HL-60/S4 treated with retinoic acid at 250 ng/mL for 4 days and 3 days (cell line): ENCODE measurements around the gene ZFYVE9.

Source experiments
- in situ Hi-C: fragments of 300-500 bp; cut with MboI; formaldehyde crosslinking; loops from 2 replicates; pipeline ENCODE4 v1.7.0; 2022; ENCODE audit warnings: low sequenced_read_pairs

ZFYVE9 gene

GRCh38 chr1:52240592-52241210, 98.8 kb downstream of the ZFYVE9 start:
- in situ Hi-C loops, result no loop called here

DNA sequence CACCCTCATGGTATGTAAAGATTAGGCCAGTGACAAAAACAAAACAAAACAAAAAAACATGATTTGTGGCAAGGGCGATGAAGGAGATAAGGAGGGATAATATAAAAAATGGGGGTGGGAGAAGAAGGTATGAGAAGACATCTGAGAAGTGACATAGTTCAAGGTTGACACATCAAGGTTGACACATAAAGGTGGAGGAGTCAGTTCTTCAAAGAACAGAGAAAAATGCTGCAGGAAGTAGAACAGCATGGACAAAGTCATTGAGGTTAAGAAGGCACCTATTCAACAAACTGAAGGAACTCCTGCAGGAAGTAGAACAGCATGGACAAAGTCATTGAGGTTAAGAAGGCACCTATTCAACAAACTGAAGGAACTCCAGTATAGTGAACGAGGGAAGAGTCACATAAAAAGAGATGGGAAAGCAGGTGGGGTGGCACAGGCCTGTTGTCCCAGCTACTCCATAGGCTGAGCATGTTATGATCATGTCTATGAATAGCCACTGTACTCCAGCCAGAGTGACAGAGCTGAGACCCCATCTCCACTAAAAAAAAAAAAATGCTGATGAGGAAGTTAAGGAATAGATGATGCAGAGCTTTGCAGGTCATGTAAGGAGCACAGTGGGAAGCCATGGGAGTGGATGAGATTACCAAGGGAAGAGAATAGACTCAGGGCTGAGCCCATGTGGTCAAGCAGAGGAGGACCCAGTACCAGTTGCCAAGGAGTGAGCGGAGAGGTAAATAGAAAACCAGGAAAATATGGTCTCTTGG, 101.5 kb downstream of the ZFYVE9 start:
- in situ Hi-C loops, result no loop called here

DNA sequence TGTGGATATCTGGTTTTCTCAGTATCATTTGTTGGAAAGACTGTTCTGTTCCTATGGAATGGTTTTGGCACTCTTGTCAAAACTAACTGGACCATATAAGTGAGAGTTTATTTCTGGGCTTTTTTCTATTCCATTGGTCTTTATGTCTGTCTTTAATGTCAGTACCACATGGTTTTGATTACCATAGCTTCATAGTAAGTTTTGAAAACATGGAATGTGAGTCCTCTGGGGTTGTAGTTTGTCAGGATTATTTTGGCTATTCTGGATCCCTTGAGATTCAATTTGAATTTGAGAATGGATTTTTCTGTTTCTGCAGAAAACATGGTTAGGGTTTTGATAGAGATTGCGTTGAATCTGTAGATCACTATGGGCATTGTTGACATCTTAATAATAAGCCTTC, 107.9 kb downstream of the ZFYVE9 start:
- in situ Hi-C loops, result no loop called here

DNA sequence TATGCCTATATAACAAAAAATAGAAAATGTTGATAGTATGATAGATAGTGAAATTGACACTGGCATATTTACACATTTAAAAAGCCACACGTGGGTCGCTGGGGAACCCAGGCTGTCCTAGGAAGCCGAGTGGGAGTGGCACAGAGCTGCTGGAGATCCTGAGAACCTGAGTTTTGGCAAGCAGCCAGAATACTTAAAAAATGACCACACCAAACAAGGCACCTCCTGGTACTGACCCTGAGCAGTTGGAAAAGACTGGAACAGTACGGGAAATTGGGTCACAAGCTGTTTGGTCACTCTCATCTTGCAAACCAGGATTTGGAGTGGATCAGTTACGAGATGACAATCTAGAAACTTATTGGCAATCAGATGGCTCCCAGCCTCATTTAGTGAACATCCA, 111.5 kb downstream of the ZFYVE9 start:
- in situ Hi-C loops, result no loop called here

DNA sequence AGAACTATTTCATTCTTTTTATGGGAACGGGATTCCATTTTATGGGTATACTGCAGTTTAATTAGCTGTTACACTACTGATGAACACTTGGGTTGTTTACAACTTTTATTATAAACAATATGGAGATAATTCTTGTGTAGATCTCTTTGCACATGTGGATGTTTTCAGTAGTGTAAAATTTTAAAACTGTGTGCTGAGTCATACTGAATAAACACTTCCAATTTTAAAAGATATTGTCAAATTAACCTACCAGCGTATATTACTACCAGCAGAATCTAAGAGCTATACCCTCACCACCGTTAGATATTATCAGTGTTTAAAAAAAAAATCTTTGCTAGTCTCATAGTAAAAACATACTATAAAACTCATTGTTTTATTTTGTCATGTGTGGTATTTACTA, 118.0 kb downstream of the ZFYVE9 start:
- in situ Hi-C loops, result no loop called here

- in situ Hi-C loops, result no loop called here
Measured at GRCh38 chr1:52263153-52263910, 121.4 kb downstream of the ZFYVE9 start.

DNA sequence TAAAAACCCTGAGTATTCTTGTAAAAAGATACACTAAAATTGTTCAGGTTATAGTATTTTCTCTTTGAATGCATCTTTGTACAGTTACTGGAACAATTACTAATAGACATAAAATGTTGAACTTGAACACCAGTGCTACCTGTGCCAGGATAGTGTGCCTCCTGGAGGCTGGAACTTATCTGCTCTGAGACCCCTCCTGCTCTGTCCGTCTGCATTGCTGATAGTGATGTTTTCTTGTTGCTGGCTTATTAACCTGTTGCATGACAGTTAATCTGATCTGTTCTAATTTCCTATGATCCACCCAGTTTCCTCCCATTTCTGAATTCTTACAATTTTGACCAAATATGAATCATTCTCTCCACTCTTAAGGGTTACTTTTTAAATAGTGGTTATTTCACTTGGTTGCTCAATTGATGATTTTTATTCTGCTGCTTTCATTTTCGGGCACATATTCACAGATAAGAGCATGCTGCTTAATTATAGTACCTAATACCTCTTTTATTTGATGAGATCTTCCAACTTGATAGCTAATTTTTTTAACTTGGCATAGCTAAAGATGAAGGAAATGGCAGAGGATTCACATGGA, 122.7 kb downstream of the ZFYVE9 start:
- in situ Hi-C loops, result no loop called here

DNA sequence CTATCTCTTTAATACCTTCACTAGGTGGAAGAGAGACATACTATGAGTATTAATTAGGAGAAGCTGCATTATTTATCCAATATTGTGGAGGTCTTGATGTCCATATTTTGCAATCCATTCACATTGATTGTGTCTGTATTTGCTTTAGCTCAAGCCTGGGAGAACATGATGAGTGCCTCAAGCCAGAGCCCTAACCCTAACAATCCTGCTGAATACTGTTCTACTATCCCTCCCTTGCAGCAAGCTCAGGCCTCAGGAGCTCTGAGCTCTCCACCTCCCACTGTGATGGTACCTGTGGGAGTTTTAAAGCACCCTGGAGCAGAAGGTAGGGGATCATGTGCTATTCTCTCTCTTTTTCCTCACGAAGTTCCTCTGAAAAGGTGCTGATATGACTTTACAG, 124.6 kb downstream of the ZFYVE9 start:
- in situ Hi-C loops, result no loop called here

- in situ Hi-C loops, result no loop called here
Measured at GRCh38 chr1:52268372-52268771, 126.5 kb downstream of the ZFYVE9 start.

DNA sequence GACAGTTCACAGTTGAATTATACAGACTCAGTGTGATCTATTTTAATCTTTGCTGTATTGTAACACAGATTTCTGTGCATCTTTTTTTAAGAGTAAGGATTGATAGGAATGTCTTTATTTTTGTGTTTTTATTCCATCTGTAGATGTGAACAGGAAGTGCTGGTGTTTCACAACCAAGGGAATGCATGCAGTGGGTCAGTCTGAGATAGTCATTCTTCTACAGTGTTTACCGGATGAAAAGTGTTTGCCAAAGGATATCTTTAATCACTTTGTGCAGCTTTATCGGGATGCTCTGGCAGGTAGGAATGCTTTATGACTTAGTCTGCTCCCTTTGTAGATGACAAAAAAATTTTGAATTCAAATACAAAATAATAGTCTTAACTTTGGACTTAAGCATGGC, 139.6 kb downstream of the ZFYVE9 start:
- in situ Hi-C loops, result no loop called here

DNA sequence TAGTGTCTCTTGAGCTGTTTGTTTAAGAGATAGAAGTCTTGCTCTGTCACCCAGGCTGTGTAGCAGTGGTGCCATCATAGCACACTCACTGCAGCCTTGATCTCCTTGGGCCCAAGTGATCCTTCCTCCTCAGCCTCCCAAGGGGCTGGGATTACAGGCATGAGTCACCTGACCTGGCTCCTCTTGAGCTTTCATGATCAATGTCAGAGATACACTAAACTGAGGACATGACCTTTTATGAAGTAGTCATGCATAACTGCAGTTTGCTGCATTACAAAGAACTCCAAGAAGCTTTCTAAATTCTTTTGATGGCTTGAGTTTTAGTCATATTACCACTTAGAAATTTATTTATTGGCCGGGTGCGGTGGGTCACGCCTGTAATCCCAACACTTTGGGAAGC, 146.4 kb downstream of the ZFYVE9 start:
- in situ Hi-C loops, result no loop called here

DNA sequence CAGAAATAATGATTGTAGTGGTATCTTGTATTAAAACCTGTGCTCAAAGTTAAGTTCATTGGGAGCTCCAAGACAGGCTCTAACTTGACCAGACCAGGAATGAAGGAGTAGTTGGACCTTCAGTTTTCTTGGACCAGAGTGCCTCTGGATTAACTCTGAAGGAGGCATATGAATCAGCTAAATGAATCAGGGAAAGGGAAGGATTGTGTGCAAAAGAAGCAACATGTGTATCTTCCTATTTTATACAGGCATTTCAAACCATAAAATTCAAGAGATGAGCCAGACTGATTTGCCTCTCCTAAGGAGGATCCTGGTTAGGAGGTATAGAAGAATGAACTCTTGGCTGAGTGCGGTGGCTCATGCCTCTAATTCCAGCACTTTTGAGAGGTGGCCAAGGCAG, 152.7 kb downstream of the ZFYVE9 start:
- in situ Hi-C loops, result no loop called here

- in situ Hi-C loops, result no loop called here
Measured at GRCh38 chr1:52296345-52296744, 154.5 kb downstream of the ZFYVE9 start.

DNA sequence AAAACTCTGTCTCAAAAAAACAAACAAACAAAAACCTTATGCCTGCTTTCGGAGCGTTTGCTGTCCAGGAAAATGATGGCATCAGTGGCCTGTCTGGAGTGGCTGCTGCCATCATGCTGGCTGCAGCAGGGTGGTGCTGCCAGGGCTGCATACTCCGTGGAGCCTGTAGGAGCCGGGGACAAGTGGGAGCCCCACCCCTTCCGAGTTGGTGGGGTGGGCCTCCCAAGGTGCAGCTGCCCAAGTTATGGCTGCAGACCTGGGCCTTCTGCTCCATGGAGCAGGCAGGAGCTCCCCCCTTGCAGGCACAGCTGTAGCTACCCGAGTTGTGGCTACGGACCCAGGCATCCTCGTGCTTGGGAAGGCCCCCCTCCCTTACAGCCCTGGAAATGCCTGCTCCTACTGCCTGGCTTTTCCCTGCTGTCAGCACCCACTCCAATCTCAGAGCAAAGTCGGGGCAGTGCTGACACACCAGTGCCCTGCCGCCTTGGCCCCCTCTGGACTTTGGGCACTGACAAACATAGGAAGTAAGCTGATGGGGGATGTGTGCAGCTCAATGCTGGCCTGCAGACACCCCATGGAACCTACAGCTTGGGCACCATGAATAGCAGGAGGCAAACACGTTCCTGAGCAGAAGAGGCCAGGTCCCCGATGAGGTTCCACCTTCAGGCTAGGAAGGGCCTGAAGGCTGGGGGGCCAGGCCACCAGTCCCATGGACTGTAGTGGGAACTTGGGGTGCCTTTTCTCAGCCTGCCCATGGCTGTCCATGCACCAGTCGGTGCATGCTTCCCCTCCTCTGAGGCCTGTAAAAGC, 163.7 kb downstream of the ZFYVE9 start:
- in situ Hi-C loops, result no loop called here

- in situ Hi-C loops, result no loop called here
Measured at GRCh38 chr1:52306227-52307006, 164.5 kb downstream of the ZFYVE9 start.

DNA sequence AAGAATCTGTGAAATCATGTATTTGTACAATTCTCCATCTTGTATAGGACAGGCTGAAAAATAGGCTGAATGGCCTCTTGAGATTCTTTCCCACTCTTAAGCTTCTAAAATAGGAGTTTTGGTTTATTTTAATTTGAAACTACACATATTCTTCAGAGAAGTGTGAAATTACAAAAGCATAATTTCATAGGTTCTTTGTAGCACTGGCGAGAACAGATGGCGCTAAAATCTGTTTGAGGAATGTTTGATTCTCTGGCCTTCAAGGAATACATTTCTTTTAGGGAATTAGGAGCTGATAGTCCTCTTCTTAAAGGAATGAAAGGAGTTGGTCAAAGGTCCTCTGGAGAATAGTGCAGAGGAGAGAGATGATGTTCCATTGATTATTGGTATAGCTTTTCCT, 179.2 kb downstream of the ZFYVE9 start:
- in situ Hi-C loops, result no loop called here

DNA sequence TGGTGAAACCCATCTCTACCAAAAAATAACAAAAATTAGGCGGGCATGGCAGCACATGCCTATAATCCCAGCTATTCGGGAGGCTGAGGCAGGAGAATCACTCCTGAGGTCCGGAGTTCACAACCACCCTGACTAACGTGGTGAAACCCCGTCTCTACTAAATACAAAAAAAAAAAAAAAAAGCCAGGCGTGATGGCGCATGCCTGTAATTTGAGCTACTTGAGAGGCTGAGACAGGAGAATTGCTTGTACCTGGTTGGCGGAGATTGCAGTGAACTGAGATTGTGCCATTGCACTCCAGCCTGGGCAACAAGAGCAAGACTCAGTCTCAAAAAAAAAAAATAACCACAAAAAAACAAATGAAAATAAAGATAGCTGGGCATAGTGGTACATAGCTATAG, 181.8 kb downstream of the ZFYVE9 start:
- in situ Hi-C loops, result no loop called here

DNA sequence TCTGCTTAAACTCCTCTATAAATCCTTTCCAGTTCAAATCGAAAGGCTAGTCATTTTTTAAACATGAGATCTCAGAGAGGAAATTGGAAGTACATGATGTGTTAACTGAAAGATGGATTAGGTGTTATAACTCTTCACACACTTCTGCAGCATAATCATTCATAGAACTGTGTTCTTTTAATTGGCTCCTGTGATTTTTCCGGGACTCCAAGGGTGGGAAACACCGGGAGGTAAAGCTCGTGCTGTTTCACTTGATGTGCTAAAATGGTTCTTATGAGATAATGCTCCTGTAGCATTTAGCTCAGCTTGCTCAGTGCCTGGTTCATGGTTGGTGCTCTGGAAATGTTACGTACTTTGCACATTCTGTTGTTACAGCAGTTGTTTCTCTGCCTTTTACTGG, 183.9 kb downstream of the ZFYVE9 start:
- in situ Hi-C loops, result no loop called here

DNA sequence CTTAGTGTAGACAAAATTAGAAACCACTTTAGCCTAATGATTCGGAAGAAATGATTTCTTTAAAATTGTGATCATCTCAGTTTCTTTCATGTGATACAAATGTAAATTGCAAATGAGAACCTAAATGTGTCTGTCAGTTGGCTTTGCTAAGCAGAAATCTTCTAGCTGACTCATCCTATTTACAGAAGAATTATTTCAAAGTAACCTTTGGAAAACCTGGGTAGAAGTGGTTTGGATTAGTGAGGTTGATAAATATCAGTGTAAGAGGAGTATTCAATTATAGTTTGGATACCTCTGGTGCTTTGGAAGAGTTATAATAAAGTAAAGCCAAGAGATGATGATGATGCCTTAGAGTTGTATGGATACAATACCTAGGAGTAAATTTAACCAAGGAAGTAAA, 186.7 kb downstream of the ZFYVE9 start:
- in situ Hi-C loops, result no loop called here

DNA sequence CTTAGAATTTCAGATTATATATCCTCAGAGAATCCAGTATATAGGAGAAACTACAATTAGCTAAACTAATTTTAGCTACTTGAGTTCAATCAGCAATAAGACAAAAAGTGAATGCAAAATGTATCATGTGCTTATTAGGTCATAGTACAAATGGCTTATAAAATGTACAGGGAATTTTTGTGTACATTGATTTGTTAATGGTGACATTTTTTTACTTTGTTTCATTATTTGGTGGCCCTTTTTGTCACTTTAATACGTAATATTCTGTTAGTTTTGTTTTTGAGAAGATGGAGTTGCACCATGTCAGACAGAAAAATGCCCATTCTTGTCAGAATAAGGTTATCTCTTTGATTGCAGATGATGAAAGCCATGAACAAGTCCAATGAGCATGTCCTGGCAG, 190.5 kb downstream of the ZFYVE9 start:
- in situ Hi-C loops, result no loop called here
